Lung (tissue), 12 donors: ENCODE data around the gene MFSD2A. TPM values are rescaled to one million over a fixed set of nuclear protein-coding genes. Genes with fewer than 3 reads are reported as not detected.

Experiments used
- ATAC-seq: fragments of 200-7000 bp; cut with Tn5 transposase; one replicate; pipeline ENCODE4 v1.9.1; 2020; ENCODE audit warnings: moderate number of reproducible peaks; ENCODE audit not compliant: insufficient read depth, low FRiP score
- DNase-seq, 3 donors: peaks; one replicate each; pipeline ENCODE4 v3.0.0-alpha.2; 2013 to 2017
- H3K27ac ChIP-seq, 2 donors: one replicate each; pipeline ENCODE4 v1.5.1; 2013; ENCODE audit warnings: mild to moderate bottlenecking in 2 of 2, moderate library complexity in 2 of 2, control low read depth in 1 of 2, inconsistent platforms in 1 of 2, low read depth in 1 of 2, low read length in 1 of 2
- H3K27me3 ChIP-seq, 3 donors: one replicate each; pipeline ENCODE4 v1.5.1; 2013; ENCODE audit warnings: low read length in 2 of 3; ENCODE audit not compliant: control insufficient read depth in 3 of 3, insufficient read depth in 3 of 3
- H3K36me3 ChIP-seq, 4 donors: one replicate each; pipeline ENCODE4 v1.5.1; 2013; ENCODE audit warnings: low read length in 4 of 4, mild to moderate bottlenecking in 1 of 4, moderate library complexity in 1 of 4; ENCODE audit not compliant: control insufficient read depth in 4 of 4, insufficient read depth in 4 of 4
- H3K4me1 ChIP-seq, 5 donors: one replicate each; pipeline ENCODE4 v1.5.1; 2013; ENCODE audit warnings: low read length in 5 of 5, mild to moderate bottlenecking in 2 of 5, moderate library complexity in 1 of 5; ENCODE audit not compliant: control insufficient read depth in 5 of 5, insufficient read depth in 5 of 5
- H3K4me3 ChIP-seq: one replicate; pipeline ENCODE4 v1.5.1; 2013; ENCODE audit warnings: mild to moderate bottlenecking, control low read depth, moderate library complexity
- H3K9ac ChIP-seq, 2 donors: one replicate each; pipeline ENCODE4 v1.5.1; 2013; ENCODE audit warnings: low read length in 2 of 2, control low read depth in 1 of 2; ENCODE audit not compliant: insufficient read depth in 1 of 2
- H3K9me3 ChIP-seq, 4 donors: one replicate each; pipeline ENCODE4 v1.5.1; 2013; ENCODE audit warnings: low read length in 3 of 4, mild to moderate bottlenecking in 1 of 4, moderate library complexity in 1 of 4; ENCODE audit not compliant: control insufficient read depth in 4 of 4, insufficient read depth in 3 of 4
- CTCF ChIP-seq: IDR thresholded peaks from 2 replicates; pipeline ENCODE4 v1.5.1; 2012; ENCODE audit warnings: mild to moderate bottlenecking; ENCODE audit errors: control extremely low read depth, extremely low read depth
- WGBS, 2 donors: extraction: QIAGEN DNeasy Blood & Tissue Kit; methylation state at CpG; one replicate each; pipeline ENCODE4 v1.1.7; 2013; 5-methylcytosine and 5-hydroxymethylcytosine counted together
- polyA plus RNA-seq, 2 donors: library from polyadenylated mRNA; stranded (reverse); fragments of 200-250 nt; gene quantifications; one replicate each; pipeline ENCODE4 v1.2.1, GENCODE V29; 2013
- total RNA-seq, 2 donors: library from RNA; depleted of rRNA in 1 of 2; stranded (reverse); fragments of >200 nt in 1 of 2; gene quantifications; one replicate each; pipeline ENCODE4 v1.2.1, GENCODE V29; 2014 to 2021
- donor health status: control.
- donor health status: control.
- donor health status: Bipolar disorder and iron deficiency.
- donor health status: healthy.
- donor health status: DM: yes; HTN: yes; CAD: no.

Gene MFSD2A
- total and polyA plus RNA-seq, 4 donors: 57.2 to 149 (median 121) TPM

DNA sequence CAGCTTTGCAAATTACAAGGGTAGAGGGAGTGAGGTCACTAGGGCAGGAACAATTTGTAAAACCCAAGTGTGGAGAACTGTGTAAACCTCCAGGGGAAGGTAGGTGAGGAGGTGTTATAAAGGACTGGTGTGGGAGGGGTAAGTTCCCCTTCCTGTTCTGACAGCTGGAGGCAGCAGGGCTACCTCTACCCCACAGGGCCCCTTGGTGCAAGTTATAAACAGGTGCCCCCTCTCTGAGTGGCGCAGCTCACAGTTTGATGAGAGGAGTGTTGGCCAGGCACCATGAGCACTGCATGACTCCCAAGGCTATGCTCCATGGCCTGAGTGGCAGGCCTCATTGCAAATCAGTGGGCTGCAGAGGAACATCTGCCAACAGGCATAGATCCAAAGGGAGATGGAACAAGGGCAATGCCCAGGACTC is 41.0 kb downstream of the MFSD2A start:
- DNase-seq (no peak), ATAC-seq (no peak)
- Histone ChIP-seq H3K4me1 (no peaks in the 10 kb centered on the region), H3K36me3 (no peaks in the 10 kb centered on the region), H3K4me3 (no peak overlapping the region), H3K27ac (no peak overlapping the region), H3K9ac (no peak overlapping the region), H3K27me3 (no peaks in the 10 kb centered on the region), H3K9me3 (no peaks in the 10 kb centered on the region)
- WGBS, 2 donors: 79 to 93% methylated on average over 1 of the region's 1 CpG
- no peak for TF ChIP-seq CTCF

- H3K9ac ChIP-seq: no peak overlapping the region
- no peaks in the 10 kb centered on the region for H3K27me3 ChIP-seq
- no peak overlapping the region for H3K27ac ChIP-seq
- TF ChIP-seq CTCF: no peak
- H3K4me1 ChIP-seq: no peaks in the 10 kb centered on the region
- ATAC-seq (no peak), DNase-seq (no peak)
- H3K9me3 ChIP-seq: no peaks in the 10 kb centered on the region
- H3K36me3 ChIP-seq: no peaks in the 10 kb centered on the region
- no peak overlapping the region for H3K4me3 ChIP-seq
Observed at GRCh38 chr1:39996396-39997004, 41.6 kb downstream of the MFSD2A start.

- no peak for TF ChIP-seq CTCF
- WGBS, 2 donors: 80 to 82% methylated on average over 2 of the region's 2 CpGs
- DNase-seq (no peak), ATAC-seq (no peak)
- H3K36me3 ChIP-seq: no peaks in the 10 kb centered on the region
- no peaks in the 10 kb centered on the region for H3K9me3 ChIP-seq
- no peak overlapping the region for H3K27ac ChIP-seq
- no peaks in the 10 kb centered on the region for H3K27me3 ChIP-seq
- H3K4me3 ChIP-seq: no peak overlapping the region
- no peaks in the 10 kb centered on the region for H3K4me1 ChIP-seq
- no peak overlapping the region for H3K9ac ChIP-seq
Observed at GRCh38 chr1:40001456-40001855, 46.5 kb downstream of the MFSD2A start.
